ENCODE data around the gene KLF6. TPM values are rescaled to one million over a fixed set of nuclear protein-coding genes. Genes with fewer than 3 reads are reported as not detected.

The KLF6 gene
- total RNA-seq, 1 donor from 2014 or later, result 86.0 TPM

DNA sequence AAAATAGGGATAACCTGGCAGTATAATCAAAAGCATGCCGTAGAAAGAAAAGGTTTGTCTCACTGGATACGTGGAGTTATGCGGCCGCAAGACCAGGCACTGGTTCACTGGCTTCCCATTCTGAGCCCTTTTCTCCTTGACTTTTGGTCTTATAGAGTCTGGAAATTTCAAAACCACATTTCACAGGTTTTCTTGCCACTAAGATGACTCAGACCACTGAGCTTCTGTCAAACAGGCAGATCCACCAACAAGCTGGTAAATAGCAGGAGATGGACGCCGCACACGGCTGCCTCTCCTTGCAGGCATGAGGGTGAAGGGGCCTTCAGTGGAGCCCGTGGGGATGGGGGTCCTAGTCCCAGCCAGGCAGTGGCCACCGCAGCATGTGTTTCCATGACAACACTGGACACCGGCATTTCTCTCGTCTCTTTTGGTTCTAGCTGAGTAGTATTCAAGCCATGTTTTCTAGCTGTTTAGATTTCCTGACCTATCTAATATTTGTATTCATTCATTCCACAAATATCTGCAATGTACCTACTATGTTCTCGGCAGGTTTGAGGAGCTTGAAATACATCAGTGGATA lies 55.5 kb downstream of the KLF6 start:
- DNase-seq (ENCODE audit: low read depth in 2 of 2), result no peak

DNA sequence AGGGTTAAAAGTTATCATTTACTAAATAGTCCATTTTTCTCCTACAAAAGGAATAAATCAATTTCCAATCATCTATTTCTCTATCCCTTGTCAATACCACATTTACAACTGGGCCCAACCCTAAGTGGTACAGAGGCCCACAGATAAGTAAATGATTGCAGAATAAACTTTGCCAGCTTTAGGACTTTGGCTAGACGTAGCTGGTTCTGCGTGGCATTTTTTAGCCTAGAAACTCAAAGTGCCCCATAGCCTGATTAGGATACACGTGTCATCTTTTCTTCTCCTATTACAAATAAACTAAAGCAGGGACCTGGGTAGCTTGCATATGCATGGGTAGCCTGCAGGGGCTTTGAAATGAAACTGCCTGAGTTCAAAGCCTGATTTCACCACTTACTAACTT lies 56.4 kb downstream of the KLF6 start:
- DNase-seq (ENCODE audit: low read depth in 2 of 2), result no peak

GRCh38 chr10:3727268-3727667 lies 57.7 kb downstream of the KLF6 start:
- DNase-seq (ENCODE audit: low read depth in 2 of 2), result no peak
